Vagina (tissue), 2 donors: ENCODE data around the gene CACNA1C. TPM values are rescaled to one million over a fixed set of nuclear protein-coding genes. Genes with fewer than 3 reads are reported as not detected.

Source experiments
- DNase-seq, 2 donors: peaks; one replicate each; pipeline ENCODE4 v3.0.0-alpha.2; 2017; ENCODE audit errors: extremely low spot score in 2 of 2
- H3K27ac ChIP-seq: fragments of 200-600 bp; sonication (generic); one replicate; pipeline ENCODE4 v1.5.1; 2019
- H3K27me3 ChIP-seq: fragments of 200-600 bp; sonication (generic); one replicate; pipeline ENCODE4 v1.5.1; 2019
- H3K36me3 ChIP-seq, 2 donors: fragments of 200-600 bp; sonication (generic); one replicate each; pipeline ENCODE4 v1.5.1; 2017 to 2019
- H3K4me1 ChIP-seq: fragments of 200-600 bp; sonication (generic); one replicate; pipeline ENCODE4 v1.5.1; 2019
- H3K4me3 ChIP-seq, 2 donors: fragments of 200-600 bp; sonication (generic); 1 replicate in 1 of 2; 2 replicates in 1 of 2; pipeline ENCODE4 v1.5.1; 2016 to 2019
- H3K9me3 ChIP-seq: fragments of 200-600 bp; sonication (generic); one replicate; pipeline ENCODE4 v1.5.1; 2019
- CTCF ChIP-seq, 3 experiments: fragments of 450-650 bp in 2 of 3; fragments of 200-600 bp in 1 of 3; sonication (generic) in 1 of 3; IDR thresholded peaks; one replicate each; pipeline ENCODE4 v1.5.1; 2017 to 2019; ENCODE audit warnings: antibody characterized with exemption in 3 of 3, mild to moderate bottlenecking in 2 of 3, moderate library complexity in 2 of 3
- POLR2A ChIP-seq, 2 donors: fragments of 450-650 bp; IDR thresholded peaks; one replicate each; pipeline ENCODE4 v1.6.1; 2017; ENCODE audit warnings: antibody characterized with exemption in 2 of 2, mild to moderate bottlenecking in 2 of 2, moderate library complexity in 2 of 2
- POLR2AphosphoS5 ChIP-seq, 2 donors: sonication (generic); formaldehyde crosslinking; IDR thresholded peaks; one replicate each; pipeline ENCODE4 v1.9.0; 2017; ENCODE audit warnings: antibody characterized with exemption in 2 of 2, mild to moderate bottlenecking in 2 of 2, low read depth in 1 of 2; ENCODE audit not compliant: insufficient read depth in 1 of 2
- intact Hi-C: fragments of 100-400 bp; cut with DNase I; formaldehyde crosslinking; loops from one replicate; pipeline ENCODE4 v1.15.1; 2023
- total RNA-seq: library from RNA; depleted of rRNA; stranded (reverse); fragments of >200 nt; gene quantifications from one replicate; pipeline ENCODE4 v1.2.3, GENCODE V29; 2016

The CACNA1C gene
- total RNA-seq, 1 donor from 2014 or later = 9.8 TPM

- no peak for TF ChIP-seq POLR2A (IDR thresholded peaks at IDR 0.05)
- Histone ChIP-seq H3K4me3 (no peak overlapping the region), H3K4me1 (peaks cover 10% of the 10 kb centered on the region), H3K36me3 (no peaks in the 10 kb centered on the region), H3K9me3 (no peaks in the 10 kb centered on the region), H3K27ac (peak overlapping the region; percentile 49), H3K27me3 (no peaks in the 10 kb centered on the region)
- intact Hi-C loops = no loop called here
- DNase-seq = peak in 1 of 2 donors; percentile 84
Measured at GRCh38 chr12:2347844-2348481, 295.2 kb downstream of the CACNA1C start.

- Histone ChIP-seq H3K27ac (peak overlapping the region; percentile 49), H3K4me1 (peaks cover 9% of the 10 kb centered on the region), H3K36me3 (no peaks in the 10 kb centered on the region), H3K27me3 (no peaks in the 10 kb centered on the region), H3K4me3 (no peak overlapping the region), H3K9me3 (no peaks in the 10 kb centered on the region)
- intact Hi-C loops = no loop called here
- no peak for DNase-seq
- TF ChIP-seq POLR2A (IDR thresholded peaks at IDR 0.05) = no peak
- TF ChIP-seq CTCF (IDR thresholded peaks at IDR 0.05) = no peak
- no peak for TF ChIP-seq POLR2AphosphoS5 (IDR thresholded peaks at IDR 0.05; ENCODE audit: insufficient read depth in 1 of 2, low read depth in 1 of 2)
Measured at GRCh38 chr12:2348482-2348852, 295.7 kb downstream of the CACNA1C start.

GRCh38 chr12:2351161-2351560 is 298.4 kb downstream of the CACNA1C start:
- DNase-seq = no peak
- peaks cover 9% of the 10 kb centered on the region for H3K4me1 ChIP-seq

GRCh38 chr12:2352203-2352602 is 299.4 kb downstream of the CACNA1C start:
- peaks cover 9% of the 10 kb centered on the region for H3K4me1 ChIP-seq
- no peak overlapping the region for H3K4me3 ChIP-seq
- H3K27me3 ChIP-seq = no peaks in the 10 kb centered on the region
- H3K9me3 ChIP-seq = no peaks in the 10 kb centered on the region
- H3K27ac ChIP-seq = no peak overlapping the region
- TF ChIP-seq CTCF (IDR thresholded peaks at IDR 0.05) (no peak), POLR2A (IDR thresholded peaks at IDR 0.05) (no peak), POLR2AphosphoS5 (IDR thresholded peaks at IDR 0.05; ENCODE audit: insufficient read depth in 1 of 2, low read depth in 1 of 2) (no peak)
- DNase-seq = no peak
- intact Hi-C loops = no loop called here
- H3K36me3 ChIP-seq = no peaks in the 10 kb centered on the region

More at GRCh38 chr12:2351161-2351560, 298.4 kb downstream of the CACNA1C start:
- TF ChIP-seq CTCF (IDR thresholded peaks at IDR 0.05) = no peak
- no peak for TF ChIP-seq POLR2A (IDR thresholded peaks at IDR 0.05)
- Histone ChIP-seq H3K4me3 (no peak overlapping the region), H3K27me3 (no peaks in the 10 kb centered on the region), H3K36me3 (no peaks in the 10 kb centered on the region), H3K9me3 (no peaks in the 10 kb centered on the region), H3K27ac (no peak overlapping the region)
- intact Hi-C loops = no loop called here

- intact Hi-C loops = no loop called here
- TF ChIP-seq CTCF (IDR thresholded peaks at IDR 0.05) (no peak), POLR2AphosphoS5 (IDR thresholded peaks at IDR 0.05; ENCODE audit: insufficient read depth in 1 of 2, low read depth in 1 of 2) (no peak), POLR2A (IDR thresholded peaks at IDR 0.05) (no peak)
- Histone ChIP-seq H3K9me3 (no peaks in the 10 kb centered on the region), H3K4me1 (peaks cover 15% of the 10 kb centered on the region), H3K4me3 (no peak overlapping the region), H3K36me3 (no peaks in the 10 kb centered on the region), H3K27me3 (no peaks in the 10 kb centered on the region), H3K27ac (no peak overlapping the region)
- DNase-seq = no peak
Measured at GRCh38 chr12:2353281-2353680, 300.5 kb downstream of the CACNA1C start.
